Tibial nerve (tissue), 4 donors: Measurements from ENCODE around the gene MAP2K1. TPM values are rescaled to one million over a fixed set of nuclear protein-coding genes. Genes with fewer than 3 reads are reported as not detected.

Experiments
- DNase-seq, 2 donors: peaks; one replicate each; pipeline ENCODE4 v3.0.0-alpha.2; 2019; ENCODE audit warnings: low spot score in 2 of 2
- H3K27ac ChIP-seq, 4 donors: fragments of 200-600 bp; sonication (generic) in 3 of 4; one replicate each; pipeline ENCODE4 v1.5.1; 2017 to 2019; ENCODE audit warnings: mild to moderate bottlenecking in 1 of 4
- H3K27me3 ChIP-seq, 2 donors: fragments of 200-600 bp; sonication (generic) in 1 of 2; one replicate each; pipeline versions ENCODE4 v1.5.1 to v1.6.0; 2017 to 2019
- H3K36me3 ChIP-seq, 3 donors: fragments of 200-600 bp; sonication (generic); one replicate each; pipeline ENCODE4 v1.5.1; 2018 to 2019
- H3K4me1 ChIP-seq, 4 donors: fragments of 200-600 bp; sonication (generic) in 3 of 4; one replicate each; pipeline ENCODE4 v1.5.1; 2017 to 2019
- H3K4me3 ChIP-seq, 4 donors: fragments of 200-600 bp; sonication (generic) in 3 of 4; one replicate each; pipeline ENCODE4 v1.5.1; 2017 to 2019; ENCODE audit warnings: mild to moderate bottlenecking in 1 of 4, moderate library complexity in 1 of 4
- H3K9me3 ChIP-seq, 4 donors: fragments of 200-600 bp; sonication (generic) in 3 of 4; one replicate each; pipeline ENCODE4 v1.5.1; 2017 to 2019
- EP300 ChIP-seq, 2 donors: sonication (generic); formaldehyde crosslinking; IDR thresholded peaks; one replicate each; pipeline ENCODE4 v1.6.1; 2017; ENCODE audit warnings: antibody characterized with exemption in 2 of 2, mild to moderate bottlenecking in 1 of 2
- POLR2A ChIP-seq, 2 donors: fragments of 450-650 bp; IDR thresholded peaks; one replicate each; pipeline ENCODE4 v1.6.1; 2017; ENCODE audit warnings: antibody characterized with exemption in 2 of 2, mild to moderate bottlenecking in 2 of 2, moderate library complexity in 2 of 2
- WGBS, 2 donors: methylation state at CpG; one replicate each; pipeline ENCODE4 v1.1.5; 2018; 5-methylcytosine and 5-hydroxymethylcytosine counted together
- total RNA-seq, 4 donors: library from RNA; depleted of rRNA; stranded (reverse); fragments of >200 nt; gene quantifications; one replicate each; pipeline ENCODE4 v1.1.0, GENCODE V29; 2016
- TF ChIP-seq, protein P1 (sequence below), 5 experiments: fragments of 200-600 bp in 3 of 5; fragments of 450-650 bp in 2 of 5; sonication (generic) in 3 of 5; IDR thresholded peaks; one replicate each; pipeline ENCODE4 v1.5.1; 2016 to 2019; ENCODE audit warnings: antibody characterized with exemption in 5 of 5, mild to moderate bottlenecking in 3 of 5, moderate library complexity in 2 of 5

Gene MAP2K1
- total RNA-seq, 4 donors from 2014 or later: 30.2 to 64.8 (median 41.4) TPM

DNA sequence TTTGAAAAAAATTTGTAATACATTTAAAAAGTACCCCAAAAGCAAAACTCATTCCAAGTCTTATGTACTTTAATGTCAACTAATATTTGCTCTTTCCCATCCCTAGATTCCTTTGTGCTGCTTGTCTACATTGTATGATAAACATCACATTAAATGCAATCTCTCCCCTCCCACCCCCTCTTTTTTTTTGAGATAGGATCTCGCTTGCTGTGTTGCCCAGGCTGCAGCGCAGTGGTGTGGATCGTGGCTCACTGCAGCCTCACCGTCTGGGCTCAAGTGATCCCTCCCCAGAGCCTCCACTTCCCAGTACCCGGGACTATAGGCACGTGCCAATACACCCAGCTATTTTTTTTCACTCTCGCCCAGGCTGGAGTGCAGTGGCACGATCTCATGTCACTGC, 12.6 kb downstream of the MAP2K1 start:
- H3K9me3 ChIP-seq: no peaks in the 10 kb centered on the region
- H3K4me3 ChIP-seq: no peak overlapping the region
- H3K27ac ChIP-seq: no peak overlapping the region
- no peaks in the 10 kb centered on the region for H3K27me3 ChIP-seq
- DNase-seq: no peak
- WGBS, 2 donors: 86 to 91% methylated on average over 8 of the region's 8 CpGs
- TF ChIP-seq EP300 (IDR thresholded peaks at IDR 0.05) (no peak), POLR2A (IDR thresholded peaks at IDR 0.05) (no peak)
- TF ChIP-seq, protein P1, sequence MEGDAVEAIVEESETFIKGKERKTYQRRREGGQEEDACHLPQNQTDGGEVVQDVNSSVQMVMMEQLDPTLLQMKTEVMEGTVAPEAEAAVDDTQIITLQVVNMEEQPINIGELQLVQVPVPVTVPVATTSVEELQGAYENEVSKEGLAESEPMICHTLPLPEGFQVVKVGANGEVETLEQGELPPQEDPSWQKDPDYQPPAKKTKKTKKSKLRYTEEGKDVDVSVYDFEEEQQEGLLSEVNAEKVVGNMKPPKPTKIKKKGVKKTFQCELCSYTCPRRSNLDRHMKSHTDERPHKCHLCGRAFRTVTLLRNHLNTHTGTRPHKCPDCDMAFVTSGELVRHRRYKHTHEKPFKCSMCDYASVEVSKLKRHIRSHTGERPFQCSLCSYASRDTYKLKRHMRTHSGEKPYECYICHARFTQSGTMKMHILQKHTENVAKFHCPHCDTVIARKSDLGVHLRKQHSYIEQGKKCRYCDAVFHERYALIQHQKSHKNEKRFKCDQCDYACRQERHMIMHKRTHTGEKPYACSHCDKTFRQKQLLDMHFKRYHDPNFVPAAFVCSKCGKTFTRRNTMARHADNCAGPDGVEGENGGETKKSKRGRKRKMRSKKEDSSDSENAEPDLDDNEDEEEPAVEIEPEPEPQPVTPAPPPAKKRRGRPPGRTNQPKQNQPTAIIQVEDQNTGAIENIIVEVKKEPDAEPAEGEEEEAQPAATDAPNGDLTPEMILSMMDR (IDR thresholded peaks at IDR 0.05): no peak
- H3K36me3 ChIP-seq: peaks cover 0 to 12% (median 0%) of the 10 kb centered on the region in 3 donors
- peaks cover 0 to 35% (median 9%) of the 10 kb centered on the region in 4 donors for H3K4me1 ChIP-seq

DNA sequence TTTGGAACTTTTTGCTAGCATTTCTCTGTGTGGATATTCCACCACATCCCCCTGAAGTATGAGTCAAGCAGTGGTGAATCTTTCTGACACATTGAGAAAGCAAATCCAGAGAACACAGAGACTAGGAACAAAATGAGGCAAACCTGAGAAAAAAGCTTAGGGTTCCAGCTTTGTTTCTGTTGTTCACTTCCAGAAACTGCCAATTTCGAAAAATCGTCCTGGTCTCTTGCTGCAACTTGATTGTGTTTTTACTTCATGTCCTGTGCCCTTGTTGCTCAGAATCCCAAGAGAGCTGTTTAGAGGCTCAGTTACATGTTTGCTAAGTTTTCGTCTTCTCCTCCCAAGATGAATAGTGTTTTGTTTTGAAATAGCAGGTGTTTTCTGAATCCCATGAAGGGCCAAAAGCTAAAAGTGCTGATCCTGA, 13.7 kb downstream of the MAP2K1 start:
- Histone ChIP-seq H3K27ac (peak overlapping the region in 1 of 4 donors; percentile 27), H3K9me3 (no peaks in the 10 kb centered on the region), H3K27me3 (no peaks in the 10 kb centered on the region), H3K4me1 (peaks cover 0 to 46% (median 14%) of the 10 kb centered on the region in 4 donors), H3K36me3 (peaks cover 0 to 12% (median 0%) of the 10 kb centered on the region in 3 donors), H3K4me3 (no peak overlapping the region)
- peak in 1 of 2 donors; percentile 23 for DNase-seq
- TF ChIP-seq, protein P1 (IDR thresholded peaks at IDR 0.05): no peak
- TF ChIP-seq POLR2A (IDR thresholded peaks at IDR 0.05) (no peak), EP300 (IDR thresholded peaks at IDR 0.05) (peak in 1 of 2 donors; percentile 36)
- 52 to 64% methylated on average over 3 of the region's 3 CpGs for WGBS, 2 donors

DNA sequence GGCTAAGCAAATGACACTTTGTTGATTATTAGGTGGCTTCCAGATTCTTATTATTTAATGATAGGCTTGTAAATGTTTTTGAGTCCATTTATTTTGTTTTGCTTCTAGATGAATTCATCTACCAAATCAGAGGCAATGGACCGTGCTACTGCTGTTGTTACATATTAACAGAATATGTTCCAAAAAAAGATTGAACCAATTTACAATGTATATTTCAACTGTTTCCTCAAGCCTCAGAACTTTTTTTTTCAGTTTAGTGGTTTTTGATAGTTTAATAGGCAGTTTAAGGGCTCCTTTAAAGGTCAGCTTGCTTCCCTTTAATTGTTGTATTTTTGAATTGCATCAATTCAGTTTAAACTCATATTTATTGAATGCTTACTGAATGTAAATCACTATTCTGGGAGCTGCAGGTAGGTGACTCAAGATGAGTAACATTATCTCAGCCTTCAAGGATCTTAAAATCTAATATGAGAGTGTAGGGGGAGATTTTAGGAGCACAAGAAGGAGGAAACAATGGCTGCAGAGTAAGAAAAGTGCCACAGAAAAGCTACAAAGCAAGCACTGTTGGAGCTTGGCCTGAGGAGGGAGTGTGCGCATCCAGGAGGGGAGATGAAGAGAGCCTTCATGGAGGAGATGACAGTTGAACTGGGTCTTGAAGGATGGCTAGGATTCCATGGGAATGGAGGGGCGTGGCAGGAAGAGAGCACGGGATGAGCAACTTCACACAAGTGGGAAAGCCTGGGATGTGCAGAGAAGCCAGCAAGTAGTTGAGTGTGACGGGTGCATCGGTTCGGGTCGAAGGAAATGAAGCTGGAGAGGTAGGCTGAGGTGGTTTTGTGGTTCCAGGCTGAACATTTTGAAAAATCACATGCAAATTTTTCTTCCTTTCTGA, 14.7 kb downstream of the MAP2K1 start:
- H3K27me3 ChIP-seq: no peaks in the 10 kb centered on the region
- DNase-seq: no peak
- H3K4me1 ChIP-seq: peaks cover 0 to 56% (median 22%) of the 10 kb centered on the region in 4 donors
- H3K36me3 ChIP-seq: peaks cover 0 to 6% (median 0%) of the 10 kb centered on the region in 3 donors
- TF ChIP-seq EP300 (IDR thresholded peaks at IDR 0.05) (no peak), POLR2A (IDR thresholded peaks at IDR 0.05) (no peak)
- TF ChIP-seq, protein P1 (IDR thresholded peaks at IDR 0.05): no peak
- no peaks in the 10 kb centered on the region for H3K9me3 ChIP-seq
- no peak overlapping the region for H3K27ac ChIP-seq
- H3K4me3 ChIP-seq: no peak overlapping the region
- 74 to 78% methylated on average over 8 of the region's 8 CpGs for WGBS, 2 donors

DNA sequence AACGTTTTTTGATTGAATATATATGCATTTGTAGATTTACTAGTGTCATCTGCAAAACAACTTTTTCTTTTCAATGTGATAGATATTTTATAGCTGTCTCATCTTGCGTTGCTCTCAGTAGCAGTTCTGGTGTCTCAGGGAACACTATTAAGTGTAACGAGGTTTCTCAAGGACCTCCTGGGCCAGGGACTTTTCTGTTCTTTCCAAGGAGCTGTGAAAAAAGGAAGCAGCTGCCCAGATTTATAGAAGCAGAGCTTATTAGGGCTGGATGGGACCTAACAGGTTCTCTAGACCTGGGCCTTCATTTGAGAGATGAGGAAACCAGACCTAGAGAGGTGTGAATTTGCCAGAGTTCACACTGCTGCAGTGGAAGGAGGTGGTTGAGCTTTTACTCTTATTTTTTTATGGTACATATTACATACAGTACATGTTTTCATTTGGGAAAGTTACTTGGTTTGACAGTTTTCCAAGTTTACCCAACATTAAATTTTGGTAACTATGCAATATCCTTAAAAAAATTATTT, 16.1 kb downstream of the MAP2K1 start:
- TF ChIP-seq EP300 (IDR thresholded peaks at IDR 0.05) (no peak), POLR2A (IDR thresholded peaks at IDR 0.05) (no peak)
- TF ChIP-seq, protein P1 (IDR thresholded peaks at IDR 0.05): no peak
- no peak overlapping the region for H3K4me3 ChIP-seq

DNA sequence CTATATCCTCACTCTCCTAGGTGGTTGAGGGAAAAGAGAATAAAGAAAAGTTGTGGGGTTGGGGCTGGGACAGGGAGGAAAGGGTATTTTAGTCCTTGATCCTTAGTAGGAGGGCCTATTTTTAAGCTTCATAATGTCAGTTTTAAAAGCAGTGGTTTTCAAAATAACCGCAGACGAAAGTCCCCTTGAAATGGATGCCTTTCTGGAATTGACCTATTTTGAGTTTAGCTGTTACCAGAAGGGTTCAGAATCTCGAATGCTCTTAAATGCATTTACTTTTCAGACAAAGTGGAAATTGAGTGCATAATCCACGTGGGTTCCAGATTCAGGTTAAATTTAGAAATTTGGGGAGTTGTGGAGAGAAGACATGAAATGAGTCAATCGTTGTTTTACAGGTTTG, 16.6 kb downstream of the MAP2K1 start:
- TF ChIP-seq POLR2A (IDR thresholded peaks at IDR 0.05): no peak
- no peak for TF ChIP-seq EP300 (IDR thresholded peaks at IDR 0.05)
- TF ChIP-seq, protein P1 (IDR thresholded peaks at IDR 0.05): no peak
- no peaks in the 10 kb centered on the region for H3K27me3 ChIP-seq
- DNase-seq: no peak
- H3K36me3 ChIP-seq: no peaks in the 10 kb centered on the region
- no peaks in the 10 kb centered on the region for H3K9me3 ChIP-seq
- H3K4me3 ChIP-seq: no peak overlapping the region
- no peak overlapping the region for H3K27ac ChIP-seq
- WGBS, 2 donors: 58 to 66% methylated on average over 5 of the region's 5 CpGs
- H3K4me1 ChIP-seq: peaks cover 0 to 60% (median 22%) of the 10 kb centered on the region in 4 donors

More for the DNA sequence above, 16.1 kb downstream of the MAP2K1 start:
- DNase-seq: no peak
- Histone ChIP-seq H3K36me3 (peaks cover 0 to 2% (median 0%) of the 10 kb centered on the region in 3 donors), H3K4me1 (peaks cover 0 to 60% (median 22%) of the 10 kb centered on the region in 4 donors), H3K27me3 (no peaks in the 10 kb centered on the region), H3K9me3 (no peaks in the 10 kb centered on the region), H3K27ac (no peak overlapping the region)
- 87 to 93% methylated on average over 3 of the region's 3 CpGs for whole genome bisulfite sequencing, 2 donors
